ENCODE measurements around the gene SLC39A2. TPM values are rescaled to one million over a fixed set of nuclear protein-coding genes. Genes with fewer than 3 reads are reported as not detected.

Gene SLC39A2
- total RNA-seq, 1 experiment from 2014 or later = not detected

DNA sequence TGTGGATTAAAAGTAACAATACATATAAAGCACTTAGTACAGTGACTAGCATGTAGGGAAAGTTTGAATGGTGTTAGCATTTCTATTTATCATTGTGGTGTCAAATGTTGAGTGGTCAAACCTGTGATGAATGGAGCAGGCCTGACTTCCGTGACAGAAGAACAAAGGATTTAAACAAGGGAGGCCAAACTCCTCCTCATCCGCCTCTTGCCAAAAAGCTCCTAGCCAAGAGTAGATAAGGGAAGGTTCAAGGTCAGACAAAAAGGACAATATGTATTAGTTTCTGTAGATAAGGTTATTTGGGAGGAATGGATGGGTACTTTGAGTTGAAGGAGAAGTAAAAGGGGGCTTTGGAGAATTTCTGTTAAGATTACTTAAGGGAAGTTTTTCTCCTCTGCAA is 49.5 kb downstream of the SLC39A2 start:
- Histone ChIP-seq H4K20me1 (ENCODE audit: low read length) (no peaks in the 10 kb centered on the region), H3K4me1 (ENCODE audit: insufficient read depth, low read length) (no peaks in the 10 kb centered on the region), H3K79me2 (ENCODE audit: low read length) (no peaks in the 10 kb centered on the region), H3K9me3 (ENCODE audit: low read length) (no peaks in the 10 kb centered on the region), H3K4me3 (ENCODE audit: low read length) (no peak overlapping the region), H3K27me3 (ENCODE audit: low read length) (peaks cover 54% of the 10 kb centered on the region), H3F3A (ENCODE audit: low read length, unreplicated experiment) (no peaks in the 10 kb centered on the region), H3K27ac (ENCODE audit: low read length) (no peak overlapping the region), H3K9me2 (replicated peaks; ENCODE audit: low read length) (no peaks in the 10 kb centered on the region), H3K36me3 (ENCODE audit: low read depth, low read length) (no peaks in the 10 kb centered on the region), H2AFZ (ENCODE audit: low read length) (no peak overlapping the region), H3K4me2 (ENCODE audit: low read length) (no peak overlapping the region), H3K9ac (ENCODE audit: low read length) (no peak overlapping the region)
- no TSS peak for BruUV-seq (replicated peaks)
- ATAC-seq = no peak
- DNase-seq = no peak
- intact Hi-C loops (cut with micrococcal nuclease) = no loop called here
- TF ChIP-seq EZH2 (IDR thresholded peaks at IDR 0.05; ENCODE audit: low read length, unreplicated experiment) (no peak), EZH2phosphoT487 (IDR thresholded peaks at IDR 0.05; ENCODE audit: borderline replicate concordance, low read length) (no peak)
- TF ChIP-seq, protein P1, sequence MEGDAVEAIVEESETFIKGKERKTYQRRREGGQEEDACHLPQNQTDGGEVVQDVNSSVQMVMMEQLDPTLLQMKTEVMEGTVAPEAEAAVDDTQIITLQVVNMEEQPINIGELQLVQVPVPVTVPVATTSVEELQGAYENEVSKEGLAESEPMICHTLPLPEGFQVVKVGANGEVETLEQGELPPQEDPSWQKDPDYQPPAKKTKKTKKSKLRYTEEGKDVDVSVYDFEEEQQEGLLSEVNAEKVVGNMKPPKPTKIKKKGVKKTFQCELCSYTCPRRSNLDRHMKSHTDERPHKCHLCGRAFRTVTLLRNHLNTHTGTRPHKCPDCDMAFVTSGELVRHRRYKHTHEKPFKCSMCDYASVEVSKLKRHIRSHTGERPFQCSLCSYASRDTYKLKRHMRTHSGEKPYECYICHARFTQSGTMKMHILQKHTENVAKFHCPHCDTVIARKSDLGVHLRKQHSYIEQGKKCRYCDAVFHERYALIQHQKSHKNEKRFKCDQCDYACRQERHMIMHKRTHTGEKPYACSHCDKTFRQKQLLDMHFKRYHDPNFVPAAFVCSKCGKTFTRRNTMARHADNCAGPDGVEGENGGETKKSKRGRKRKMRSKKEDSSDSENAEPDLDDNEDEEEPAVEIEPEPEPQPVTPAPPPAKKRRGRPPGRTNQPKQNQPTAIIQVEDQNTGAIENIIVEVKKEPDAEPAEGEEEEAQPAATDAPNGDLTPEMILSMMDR (conservative IDR thresholded peaks at IDR 0.05; ENCODE audit: low read depth, low read length) = no peak
- CTCF ChIA-PET = no interaction called here
- POLR2A ChIA-PET (ENCODE audit: unreplicated experiment) = no interaction called here

DNA sequence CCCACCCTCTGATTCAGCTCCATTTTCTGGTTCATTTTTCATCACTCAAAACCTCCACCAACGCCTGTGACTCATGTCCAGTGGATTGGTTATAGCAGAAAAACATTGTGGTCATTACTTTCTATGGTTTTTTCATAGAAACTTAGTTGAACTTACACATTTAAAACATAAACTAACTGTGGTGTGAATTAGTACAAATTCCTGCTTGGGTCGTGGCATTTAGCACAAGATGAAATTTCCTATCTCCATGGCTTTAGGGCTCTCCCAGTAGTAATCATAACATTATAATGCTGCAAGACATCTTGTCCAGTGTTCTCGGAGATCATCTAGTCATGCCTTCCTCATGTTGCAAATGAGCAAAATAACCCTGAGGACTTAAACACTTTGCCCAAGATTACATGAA is 50.2 kb downstream of the SLC39A2 start:
- H3K4me3 ChIP-seq (ENCODE audit: low read length) = no peak overlapping the region
- H3K27me3 ChIP-seq (ENCODE audit: low read length) = peaks cover 54% of the 10 kb centered on the region
- ATAC-seq (no peak), DNase-seq (no peak)
- H3F3A ChIP-seq (ENCODE audit: low read length, unreplicated experiment) = no peaks in the 10 kb centered on the region
- H3K27ac ChIP-seq (ENCODE audit: low read length) = no peak overlapping the region
- no peak overlapping the region for H3K9ac ChIP-seq (ENCODE audit: low read length)
- H3K9me3 ChIP-seq (ENCODE audit: low read length) = no peaks in the 10 kb centered on the region
- BruUV-seq (replicated peaks) = no TSS peak
- H4K20me1 ChIP-seq (ENCODE audit: low read length) = no peaks in the 10 kb centered on the region
- no peaks in the 10 kb centered on the region for H3K9me2 ChIP-seq (replicated peaks; ENCODE audit: low read length)
- POLR2A ChIA-PET (ENCODE audit: unreplicated experiment) = no interaction called here
- H3K4me2 ChIP-seq (ENCODE audit: low read length) = no peak overlapping the region
- H3K79me2 ChIP-seq (ENCODE audit: low read length) = no peaks in the 10 kb centered on the region
- intact Hi-C loops (cut with micrococcal nuclease) = no loop called here
- no peak overlapping the region for H2AFZ ChIP-seq (ENCODE audit: low read length)
- TF ChIP-seq EZH2phosphoT487 (IDR thresholded peaks at IDR 0.05; ENCODE audit: borderline replicate concordance, low read length) (no peak), EZH2 (IDR thresholded peaks at IDR 0.05; ENCODE audit: low read length, unreplicated experiment) (no peak)
- TF ChIP-seq, protein P1 (conservative IDR thresholded peaks at IDR 0.05; ENCODE audit: low read depth, low read length) = no peak
- CTCF ChIA-PET = no interaction called here
- no peaks in the 10 kb centered on the region for H3K36me3 ChIP-seq (ENCODE audit: low read depth, low read length)
- no peaks in the 10 kb centered on the region for H3K4me1 ChIP-seq (ENCODE audit: insufficient read depth, low read length)

DNA sequence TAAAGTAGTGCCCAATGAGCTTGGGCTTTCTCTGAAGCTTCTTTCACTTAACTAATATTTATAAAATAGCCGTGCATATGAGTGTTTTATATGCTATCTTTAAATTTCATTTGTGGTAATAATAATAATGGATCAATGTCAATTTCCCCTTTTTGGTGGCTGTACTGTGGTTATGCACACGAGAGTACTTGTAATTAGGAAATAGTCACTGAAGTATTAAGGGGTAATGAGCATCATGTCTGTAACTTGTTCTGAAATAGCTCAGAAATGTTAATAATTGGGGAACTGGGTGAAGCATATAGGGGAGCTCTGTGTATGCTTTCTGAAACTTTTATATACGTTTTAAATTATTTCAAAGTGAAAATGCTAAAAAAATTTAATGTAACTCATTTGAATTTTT is 51.5 kb downstream of the SLC39A2 start:
- H3K9me2 ChIP-seq (replicated peaks; ENCODE audit: low read length) = no peaks in the 10 kb centered on the region
- no peak overlapping the region for H3K27ac ChIP-seq (ENCODE audit: low read length)
- no peaks in the 10 kb centered on the region for H3K79me2 ChIP-seq (ENCODE audit: low read length)
- no peak for ATAC-seq
- DNase-seq = no peak
- H3K27me3 ChIP-seq (ENCODE audit: low read length) = peaks cover 42% of the 10 kb centered on the region
- TF ChIP-seq EZH2phosphoT487 (IDR thresholded peaks at IDR 0.05; ENCODE audit: borderline replicate concordance, low read length) (no peak), EZH2 (IDR thresholded peaks at IDR 0.05; ENCODE audit: low read length, unreplicated experiment) (no peak)
- TF ChIP-seq, protein P1 (conservative IDR thresholded peaks at IDR 0.05; ENCODE audit: low read depth, low read length) = no peak
- H3K4me3 ChIP-seq (ENCODE audit: low read length) = no peak overlapping the region
- H4K20me1 ChIP-seq (ENCODE audit: low read length) = no peaks in the 10 kb centered on the region
- BruUV-seq (replicated peaks) = no TSS peak
- H3K9me3 ChIP-seq (ENCODE audit: low read length) = no peaks in the 10 kb centered on the region
- H3K4me2 ChIP-seq (ENCODE audit: low read length) = no peak overlapping the region
- intact Hi-C loops (cut with micrococcal nuclease) = no loop called here
- no peak overlapping the region for H2AFZ ChIP-seq (ENCODE audit: low read length)
- H3K9ac ChIP-seq (ENCODE audit: low read length) = no peak overlapping the region
- POLR2A ChIA-PET (ENCODE audit: unreplicated experiment) = no interaction called here
- H3F3A ChIP-seq (ENCODE audit: low read length, unreplicated experiment) = no peaks in the 10 kb centered on the region
- CTCF ChIA-PET = interaction anchor here (0.6 kb wide), 1 partner anchor 40 kb away, joined by 3 read pairs; no protein-coding TSS in a partner anchor
- H3K4me1 ChIP-seq (ENCODE audit: insufficient read depth, low read length) = no peaks in the 10 kb centered on the region
- no peaks in the 10 kb centered on the region for H3K36me3 ChIP-seq (ENCODE audit: low read depth, low read length)

Small RNA genes within 50 kb of the gene (microRNA-seq; reads per million reads assigned to microRNA genes)
- gene MIR6717 (ENCODE audit: unreplicated experiment) = not detected

Other genes with a start within 250 kb of the SLC39A2 start
- not detected in 2 replicates for gene EDDM3B, start 230.9 kb upstream of the SLC39A2 start, total RNA-seq (2014; rRNA removed)
- not detected in 2 replicates for gene RNASE6, start 218.0 kb upstream of the SLC39A2 start, total RNA-seq (2014; rRNA removed)
- gene RNASE1, start 196.4 kb upstream of the SLC39A2 start, total RNA-seq (2014; rRNA removed) = 0.23 and 0.51 TPM in 2 replicates
- not detected in 2 replicates for gene RNASE3, start 107.9 kb upstream of the SLC39A2 start, total RNA-seq (2014; rRNA removed)
- gene RNASE2, start 43.8 kb upstream of the SLC39A2 start, total RNA-seq (2014; rRNA removed) = not detected in 2 replicates
- gene METTL17, start 9.3 kb upstream of the SLC39A2 start, total RNA-seq (2014; rRNA removed) = 83.0 and 99.0 TPM in 2 replicates
- gene NDRG2, start 25.8 kb downstream of the SLC39A2 start, total RNA-seq (2014; rRNA removed) = 4.0 and 4.7 TPM in 2 replicates
- not detected in 2 replicates for gene TPPP2, start 30.9 kb downstream of the SLC39A2 start, total RNA-seq (2014; rRNA removed)
- gene RNASE13, start 35.5 kb downstream of the SLC39A2 start, total RNA-seq (2014; rRNA removed) = not detected in 2 replicates
- not detected in 2 replicates for gene RNASE7, start 43.1 kb downstream of the SLC39A2 start, total RNA-seq (2014; rRNA removed)
- not detected in 2 replicates for gene RNASE8, start 58.5 kb downstream of the SLC39A2 start, total RNA-seq (2014; rRNA removed)
- gene ARHGEF40, start 71.0 kb downstream of the SLC39A2 start, total RNA-seq (2014; rRNA removed) = 2.7 and 3.9 TPM in 2 replicates
- 5.7 and 6.0 TPM in 2 replicates for gene ZNF219, start 99.4 kb downstream of the SLC39A2 start, total RNA-seq (2014; rRNA removed)
- not detected in 2 replicates for gene TMEM253, start 101.8 kb downstream of the SLC39A2 start, total RNA-seq (2014; rRNA removed)
- gene OR5AU1, start 156.8 kb downstream of the SLC39A2 start, total RNA-seq (2014; rRNA removed) = not detected in 2 replicates

All from PC-3 (cell line).